OCI-LY3 (cell line): ENCODE data around the gene CCNT2.

ENCODE experiments used
- EZH2phosphoT487 ChIP-seq: fragments of 200-600 bp; shearing (Covaris generic); IDR thresholded peaks from 2 replicates; pipeline ENCODE4 v1.6.1; 2018; ENCODE audit warnings: antibody characterized with exemption, mixed run types, low read depth
- TF ChIP-seq, protein P1 (sequence below): fragments of 200-600, 300-600 bp; sonication (generic); IDR thresholded peaks from 2 replicates; pipeline ENCODE4 v1.5.1; 2014; ENCODE audit warnings: antibody characterized with exemption, low read length, low read depth

DNA sequence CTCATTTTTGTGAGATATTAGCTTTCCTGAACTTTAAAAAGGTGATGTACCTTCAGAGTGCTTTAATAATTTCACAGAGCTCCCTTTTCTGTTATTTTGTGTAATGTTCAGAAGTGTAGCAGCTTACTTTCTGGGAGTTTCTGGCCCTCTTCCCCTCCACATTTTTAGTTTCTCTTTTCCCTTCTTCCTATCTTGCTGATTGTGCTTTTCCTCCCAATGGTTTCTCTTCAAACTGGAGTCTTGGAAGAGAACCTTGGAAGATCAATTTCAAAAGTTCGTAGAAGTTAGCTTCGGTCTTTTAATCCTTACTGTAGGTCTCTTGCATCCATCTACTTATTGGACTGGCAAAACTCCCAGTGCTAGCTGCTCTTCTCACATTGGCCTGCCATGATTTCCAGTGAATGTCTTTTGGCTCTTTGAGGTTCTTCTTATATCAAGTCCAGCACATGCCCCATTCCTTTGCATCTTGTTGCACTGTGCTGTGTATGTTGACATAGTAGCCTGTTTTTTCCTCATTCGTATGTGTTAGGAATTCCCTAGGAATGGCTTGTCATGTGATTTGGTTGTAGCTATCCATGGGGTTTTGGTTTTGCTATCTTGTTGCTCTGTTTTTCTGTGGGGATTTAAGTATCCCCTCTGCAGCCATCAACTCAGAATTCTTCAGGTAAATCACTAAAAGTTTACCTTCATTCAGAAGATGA is 7.8 kb downstream of the CCNT2 start:
- TF ChIP-seq, protein P1, sequence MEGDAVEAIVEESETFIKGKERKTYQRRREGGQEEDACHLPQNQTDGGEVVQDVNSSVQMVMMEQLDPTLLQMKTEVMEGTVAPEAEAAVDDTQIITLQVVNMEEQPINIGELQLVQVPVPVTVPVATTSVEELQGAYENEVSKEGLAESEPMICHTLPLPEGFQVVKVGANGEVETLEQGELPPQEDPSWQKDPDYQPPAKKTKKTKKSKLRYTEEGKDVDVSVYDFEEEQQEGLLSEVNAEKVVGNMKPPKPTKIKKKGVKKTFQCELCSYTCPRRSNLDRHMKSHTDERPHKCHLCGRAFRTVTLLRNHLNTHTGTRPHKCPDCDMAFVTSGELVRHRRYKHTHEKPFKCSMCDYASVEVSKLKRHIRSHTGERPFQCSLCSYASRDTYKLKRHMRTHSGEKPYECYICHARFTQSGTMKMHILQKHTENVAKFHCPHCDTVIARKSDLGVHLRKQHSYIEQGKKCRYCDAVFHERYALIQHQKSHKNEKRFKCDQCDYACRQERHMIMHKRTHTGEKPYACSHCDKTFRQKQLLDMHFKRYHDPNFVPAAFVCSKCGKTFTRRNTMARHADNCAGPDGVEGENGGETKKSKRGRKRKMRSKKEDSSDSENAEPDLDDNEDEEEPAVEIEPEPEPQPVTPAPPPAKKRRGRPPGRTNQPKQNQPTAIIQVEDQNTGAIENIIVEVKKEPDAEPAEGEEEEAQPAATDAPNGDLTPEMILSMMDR = no peak
- TF ChIP-seq EZH2phosphoT487 = no peak
